Breast epithelium (tissue), 4 donors: ENCODE results near the gene ZNF865. TPM values are rescaled to one million over a fixed set of nuclear protein-coding genes. Genes with fewer than 3 reads are reported as not detected.

Experiments used
- DNase-seq, 2 donors: peaks; one replicate each; pipeline ENCODE4 v3.0.0-alpha.2; 2019; ENCODE audit warnings: low spot score in 2 of 2
- H3K27ac ChIP-seq, 2 donors: fragments of 200-600 bp; sonication (generic) in 1 of 2; one replicate each; pipeline ENCODE4 v1.5.1; 2016 to 2019; ENCODE audit warnings: mild to moderate bottlenecking in 1 of 2
- H3K27me3 ChIP-seq, 2 donors: fragments of 200-600 bp; sonication (generic) in 1 of 2; one replicate each; pipeline versions ENCODE4 v1.5.1 to v1.6.0; 2017 to 2019; ENCODE audit warnings: control low read depth in 1 of 2, mild to moderate bottlenecking in 1 of 2
- H3K36me3 ChIP-seq: fragments of 200-600 bp; one replicate; pipeline ENCODE4 v1.5.1; 2019
- H3K4me1 ChIP-seq, 2 donors: fragments of 200-600 bp; sonication (generic); one replicate each; pipeline ENCODE4 v1.5.1; 2016 to 2019; ENCODE audit warnings: control low read depth in 1 of 2
- H3K4me3 ChIP-seq, 3 donors: fragments of 200-600 bp; sonication (generic); 1 replicate in 2 of 3; 2 replicates in 1 of 3; pipeline ENCODE4 v1.5.1; 2016 to 2019; ENCODE audit warnings: mild to moderate bottlenecking in 3 of 3, moderate library complexity in 2 of 3
- H3K9me3 ChIP-seq, 2 donors: fragments of 200-600 bp; sonication (generic) in 1 of 2; one replicate each; pipeline ENCODE4 v1.5.1; 2016 to 2019; ENCODE audit warnings: control low read depth in 1 of 2
- POLR2A ChIP-seq: fragments of 450-650 bp; IDR thresholded peaks from one replicate; pipeline ENCODE4 v1.6.1; 2016; ENCODE audit warnings: antibody characterized with exemption, mild to moderate bottlenecking, moderate library complexity
- POLR2AphosphoS5 ChIP-seq, 3 donors: sonication (generic); formaldehyde crosslinking; IDR thresholded peaks; one replicate each; pipeline ENCODE4 v1.6.1; 2017; ENCODE audit warnings: antibody characterized with exemption in 3 of 3
- intact Hi-C: fragments of 100-400 bp; cut with DNase I; formaldehyde crosslinking; loops from one replicate; pipeline ENCODE4 v1.15.1; 2023; ENCODE audit warnings: low total_unique reads
- total RNA-seq, 3 donors: library from RNA; depleted of rRNA; stranded (reverse); fragments of >200 nt; gene quantifications; one replicate each; pipeline ENCODE4 v1.1.0, GENCODE V29; 2016
- TF ChIP-seq, protein P1 (sequence below), 3 donors: fragments of 450-650 bp; IDR thresholded peaks; one replicate each; pipeline ENCODE4 v1.5.1; 2016 to 2017; ENCODE audit warnings: antibody characterized with exemption in 3 of 3, mild to moderate bottlenecking in 3 of 3, moderate library complexity in 3 of 3

ZNF865 gene
- total RNA-seq, 3 donors from 2014 or later = 3.2 to 5.0 (median 3.9) TPM

DNA sequence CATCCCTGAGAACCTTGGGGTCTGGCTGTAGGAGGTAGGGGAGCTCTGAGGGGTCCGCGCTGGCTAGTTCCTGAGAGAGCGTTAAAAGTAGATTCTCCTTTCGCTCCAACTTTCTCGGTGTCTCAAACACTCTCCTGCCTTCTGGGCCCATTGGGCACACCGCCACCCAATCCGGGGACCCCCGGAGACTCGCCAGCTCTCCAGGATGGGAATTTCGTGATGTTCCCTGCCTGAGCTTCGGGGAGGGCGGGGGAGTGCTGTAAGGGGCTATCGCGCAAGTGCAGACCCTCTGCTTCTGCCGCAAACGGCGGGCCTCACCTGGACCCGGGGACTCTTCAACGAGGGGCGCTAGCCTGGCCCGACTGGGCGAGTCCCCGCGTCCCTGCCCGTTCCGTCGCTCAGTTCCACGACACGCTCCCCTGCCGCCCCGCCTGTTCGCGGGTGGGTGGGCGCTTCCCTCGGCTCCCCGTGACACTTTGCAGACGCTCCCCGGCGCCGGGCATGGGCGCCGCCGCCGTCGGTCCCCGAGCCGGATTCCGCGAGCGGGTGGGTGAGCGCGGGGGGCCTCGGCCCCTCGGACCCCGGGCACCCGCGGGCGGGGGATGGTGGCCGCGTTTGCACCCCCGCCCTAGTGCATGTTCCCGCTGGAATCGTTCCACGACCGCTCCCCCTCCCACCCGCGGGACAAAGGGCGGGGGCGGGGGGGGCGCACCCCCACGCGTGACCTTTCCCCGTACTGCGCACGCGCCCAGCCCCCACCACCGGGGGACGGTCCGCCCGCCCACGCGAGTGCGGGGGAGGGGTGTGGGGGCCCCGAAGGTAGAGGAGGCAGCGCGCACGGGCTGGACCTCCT lies 42.5 kb downstream of the ZNF865 start, which contains the start of gene CCDC106:
TSS of gene CCDC106 (plus strand) at position 481 of the 853 bp plus-strand sequence. CDS start 835 bp downstream, outside the sequence.
- DNase-seq = no peak
- intact Hi-C loops = no loop called here
- Histone ChIP-seq H3K36me3 (no peaks in the 10 kb centered on the region), H3K27me3 (no peaks in the 10 kb centered on the region), H3K4me3 (peak within 1 kb of the TSS; percentile 88 to 98 (median 96)), H3K27ac (peak within 1 kb of the TSS; percentile 86 to 92), H3K4me1 (peaks cover 9 to 11% of the 10 kb centered on the region in 2 donors), H3K9me3 (no peaks in the 10 kb centered on the region)
- TF ChIP-seq POLR2A (no peak), POLR2AphosphoS5 (IDR thresholded peaks at IDR 0.05) (no peak)
- TF ChIP-seq, protein P1, sequence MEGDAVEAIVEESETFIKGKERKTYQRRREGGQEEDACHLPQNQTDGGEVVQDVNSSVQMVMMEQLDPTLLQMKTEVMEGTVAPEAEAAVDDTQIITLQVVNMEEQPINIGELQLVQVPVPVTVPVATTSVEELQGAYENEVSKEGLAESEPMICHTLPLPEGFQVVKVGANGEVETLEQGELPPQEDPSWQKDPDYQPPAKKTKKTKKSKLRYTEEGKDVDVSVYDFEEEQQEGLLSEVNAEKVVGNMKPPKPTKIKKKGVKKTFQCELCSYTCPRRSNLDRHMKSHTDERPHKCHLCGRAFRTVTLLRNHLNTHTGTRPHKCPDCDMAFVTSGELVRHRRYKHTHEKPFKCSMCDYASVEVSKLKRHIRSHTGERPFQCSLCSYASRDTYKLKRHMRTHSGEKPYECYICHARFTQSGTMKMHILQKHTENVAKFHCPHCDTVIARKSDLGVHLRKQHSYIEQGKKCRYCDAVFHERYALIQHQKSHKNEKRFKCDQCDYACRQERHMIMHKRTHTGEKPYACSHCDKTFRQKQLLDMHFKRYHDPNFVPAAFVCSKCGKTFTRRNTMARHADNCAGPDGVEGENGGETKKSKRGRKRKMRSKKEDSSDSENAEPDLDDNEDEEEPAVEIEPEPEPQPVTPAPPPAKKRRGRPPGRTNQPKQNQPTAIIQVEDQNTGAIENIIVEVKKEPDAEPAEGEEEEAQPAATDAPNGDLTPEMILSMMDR (IDR thresholded peaks at IDR 0.05) = no peak

GRCh38 chr19:55648585-55649267 lies 43.3 kb downstream of the ZNF865 start:
- Histone ChIP-seq H3K9me3 (no peaks in the 10 kb centered on the region), H3K36me3 (no peaks in the 10 kb centered on the region), H3K27me3 (no peaks in the 10 kb centered on the region), H3K4me1 (peaks cover 9 to 11% of the 10 kb centered on the region in 2 donors), H3K27ac (peak overlapping the region; percentile 86 to 92), H3K4me3 (peak overlapping the region; percentile 88 to 98 (median 96))
- intact Hi-C loops = no loop called here
- TF ChIP-seq POLR2A = no peak
- TF ChIP-seq, protein P1 (IDR thresholded peaks at IDR 0.05) = no peak
- no peak for TF ChIP-seq POLR2AphosphoS5 (IDR thresholded peaks at IDR 0.05)
- no peak for DNase-seq

GRCh38 chr19:55649268-55650125 lies 44.0 kb downstream of the ZNF865 start:
- Histone ChIP-seq H3K27me3 (no peaks in the 10 kb centered on the region), H3K4me3 (peak overlapping the region; percentile 88 to 98 (median 96)), H3K4me1 (peaks cover 3 to 7% of the 10 kb centered on the region in 2 donors), H3K27ac (peak overlapping the region; percentile 86 to 92), H3K36me3 (no peaks in the 10 kb centered on the region), H3K9me3 (no peaks in the 10 kb centered on the region)
- intact Hi-C loops = no loop called here
- TF ChIP-seq, protein P1 (IDR thresholded peaks at IDR 0.05) = no peak
- TF ChIP-seq POLR2A = no peak
- no peak for TF ChIP-seq POLR2AphosphoS5 (IDR thresholded peaks at IDR 0.05)
- DNase-seq = no peak

DNA sequence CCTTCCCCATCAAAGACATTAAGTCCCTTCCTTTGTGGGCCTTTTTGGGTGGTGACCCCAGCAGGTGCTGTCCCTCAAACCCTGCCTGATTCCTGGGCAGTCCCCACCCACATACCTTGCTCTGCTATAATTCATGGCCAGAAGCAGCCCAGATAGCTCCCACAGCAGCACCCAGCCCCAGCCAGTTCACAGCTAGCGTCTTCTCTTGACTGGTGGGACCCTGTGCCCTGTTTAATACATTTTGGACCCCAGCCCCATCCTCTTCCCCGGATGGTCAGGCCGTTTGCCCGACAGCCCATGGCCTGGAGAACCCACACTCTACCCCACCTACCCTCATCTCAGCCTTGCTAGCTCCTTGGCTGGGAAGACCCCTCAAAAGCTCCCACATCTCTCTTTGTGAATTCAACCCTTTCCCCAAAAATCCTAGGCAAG lies 44.7 kb downstream of the ZNF865 start:
- Histone ChIP-seq H3K27me3 (no peaks in the 10 kb centered on the region), H3K9me3 (no peaks in the 10 kb centered on the region), H3K27ac (no peak overlapping the region), H3K36me3 (no peaks in the 10 kb centered on the region), H3K4me1 (peaks cover 0 to 4% of the 10 kb centered on the region in 2 donors), H3K4me3 (no peak overlapping the region)
- TF ChIP-seq POLR2AphosphoS5 (IDR thresholded peaks at IDR 0.05) = no peak
- TF ChIP-seq POLR2A = no peak
- TF ChIP-seq, protein P1 (IDR thresholded peaks at IDR 0.05) = no peak
- no peak for DNase-seq
- intact Hi-C loops = no loop called here
